Measurements from ENCODE around the gene TNP2.

The TNP2 gene

GRCh38 chr16:11274964-11275363 lies 5.8 kb upstream of the TNP2 start:
- no peak for DNase-seq (ENCODE audit: low spot score)
- TF ChIP-seq, protein P1, sequence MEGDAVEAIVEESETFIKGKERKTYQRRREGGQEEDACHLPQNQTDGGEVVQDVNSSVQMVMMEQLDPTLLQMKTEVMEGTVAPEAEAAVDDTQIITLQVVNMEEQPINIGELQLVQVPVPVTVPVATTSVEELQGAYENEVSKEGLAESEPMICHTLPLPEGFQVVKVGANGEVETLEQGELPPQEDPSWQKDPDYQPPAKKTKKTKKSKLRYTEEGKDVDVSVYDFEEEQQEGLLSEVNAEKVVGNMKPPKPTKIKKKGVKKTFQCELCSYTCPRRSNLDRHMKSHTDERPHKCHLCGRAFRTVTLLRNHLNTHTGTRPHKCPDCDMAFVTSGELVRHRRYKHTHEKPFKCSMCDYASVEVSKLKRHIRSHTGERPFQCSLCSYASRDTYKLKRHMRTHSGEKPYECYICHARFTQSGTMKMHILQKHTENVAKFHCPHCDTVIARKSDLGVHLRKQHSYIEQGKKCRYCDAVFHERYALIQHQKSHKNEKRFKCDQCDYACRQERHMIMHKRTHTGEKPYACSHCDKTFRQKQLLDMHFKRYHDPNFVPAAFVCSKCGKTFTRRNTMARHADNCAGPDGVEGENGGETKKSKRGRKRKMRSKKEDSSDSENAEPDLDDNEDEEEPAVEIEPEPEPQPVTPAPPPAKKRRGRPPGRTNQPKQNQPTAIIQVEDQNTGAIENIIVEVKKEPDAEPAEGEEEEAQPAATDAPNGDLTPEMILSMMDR (IDR thresholded peaks at IDR 0.05; ENCODE audit: extremely low read depth, missing control alignments) = no peak

DNA sequence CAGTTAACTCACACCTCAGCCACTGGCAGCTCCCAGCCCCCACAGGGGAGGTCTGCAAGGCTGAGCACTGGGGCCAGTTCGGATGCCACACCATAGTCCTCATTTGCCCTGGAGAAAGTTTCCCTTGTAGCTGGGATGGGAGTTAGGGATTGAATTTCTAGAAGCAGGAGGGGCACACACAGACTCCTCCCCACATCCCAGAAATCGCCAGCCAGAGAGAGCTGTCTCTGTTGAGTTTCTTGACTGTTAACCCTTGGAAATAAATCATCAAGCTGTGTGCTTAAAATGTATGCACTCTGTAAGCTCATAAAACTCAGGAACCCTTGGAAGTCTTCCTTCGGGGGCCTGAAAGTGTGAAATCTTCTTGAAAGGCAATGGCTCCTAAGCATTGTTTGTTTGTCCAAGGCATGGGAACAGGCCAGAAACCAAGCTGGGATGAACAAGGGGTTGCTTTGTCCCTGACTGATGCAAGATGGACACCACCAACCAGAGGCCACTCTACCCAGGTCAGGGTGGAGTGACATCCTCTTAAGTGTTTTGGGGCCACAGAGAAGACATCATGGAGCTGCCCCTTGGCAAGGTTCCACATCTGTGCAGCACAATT lies 4.7 kb upstream of the TNP2 start:
- DNase-seq (ENCODE audit: low spot score) = no peak
- TF ChIP-seq, protein P1 (IDR thresholded peaks at IDR 0.05; ENCODE audit: extremely low read depth, missing control alignments) = no peak

DNA sequence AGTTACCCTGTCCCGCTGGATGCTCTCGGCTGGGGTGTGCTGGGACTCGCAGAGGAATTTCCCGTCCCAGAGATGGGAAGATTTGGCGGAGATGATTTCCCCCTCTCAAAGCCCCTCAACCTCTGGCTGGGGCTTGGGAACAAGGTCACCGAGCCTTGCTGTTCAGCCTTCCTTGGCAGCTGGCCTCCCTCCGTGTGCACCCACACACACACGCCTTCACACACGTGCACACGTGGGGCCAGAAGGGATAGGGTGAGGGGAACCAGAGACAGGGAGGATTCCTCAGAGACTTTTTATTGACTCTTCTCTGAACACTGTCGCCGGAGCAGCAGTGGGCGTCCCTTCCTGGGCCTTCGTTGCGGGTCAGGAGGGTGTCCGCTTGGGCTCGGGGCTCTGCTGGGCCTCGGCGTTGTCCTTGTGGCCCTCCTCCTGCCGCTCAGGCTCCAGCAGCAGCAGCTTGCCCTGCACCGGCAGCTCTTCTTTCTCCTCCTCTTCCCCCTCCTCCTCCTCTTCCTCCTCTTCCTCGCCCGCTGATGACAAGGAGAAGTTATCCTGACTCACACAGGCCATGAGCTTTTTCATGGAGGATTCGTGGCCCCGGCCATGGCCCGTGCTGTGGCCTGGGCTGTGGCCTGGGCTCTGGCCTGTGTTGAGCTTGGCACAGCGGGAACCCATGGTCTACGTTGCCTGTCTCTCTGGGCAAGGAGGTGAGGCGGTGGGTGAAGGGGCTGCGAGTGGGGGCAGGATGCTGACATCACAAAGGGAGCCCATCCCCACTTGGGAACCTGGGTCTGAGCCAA lies 4.0 kb upstream of the TNP2 start, which contains the start of gene PRM3:
Gene PRM3 (minus strand): TSS at position 709 of the 800 bp plus-strand sequence. CDS start 34 bp downstream, at position 675.
- TF ChIP-seq, protein P1 (IDR thresholded peaks at IDR 0.05; ENCODE audit: extremely low read depth, missing control alignments) = no peak
- DNase-seq (ENCODE audit: low spot score) = no peak

DNA sequence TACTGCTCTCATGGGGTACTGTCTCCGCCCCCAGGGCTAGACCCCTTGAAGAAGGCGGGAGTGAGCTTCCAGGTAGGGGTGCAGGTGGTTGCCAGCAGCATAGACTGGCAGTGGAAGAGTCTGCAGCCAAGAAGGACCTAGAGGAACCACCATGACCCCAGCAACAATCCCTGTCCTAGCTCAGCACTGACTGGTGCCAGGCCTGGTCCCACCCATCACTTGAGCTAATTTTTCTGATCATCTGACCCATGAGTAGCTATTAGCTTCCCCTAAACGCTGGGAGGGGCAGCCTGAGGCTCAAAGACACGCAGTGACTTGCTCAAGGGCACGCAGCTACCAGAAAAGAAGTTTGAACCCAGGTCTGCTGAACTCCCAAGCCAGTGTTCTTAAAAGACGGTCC lies 3.4 kb upstream of the TNP2 start:
- TF ChIP-seq, protein P1 (IDR thresholded peaks at IDR 0.05; ENCODE audit: extremely low read depth, missing control alignments) = no peak
- no peak for DNase-seq (ENCODE audit: low spot score)

GRCh38 chr16:11271610-11272009 lies 2.5 kb upstream of the TNP2 start:
- TF ChIP-seq, protein P1 (IDR thresholded peaks at IDR 0.05; ENCODE audit: extremely low read depth, missing control alignments) = no peak
- DNase-seq (ENCODE audit: low spot score) = no peak

- DNase-seq (ENCODE audit: low spot score) = no peak
- TF ChIP-seq, protein P1 (IDR thresholded peaks at IDR 0.05; ENCODE audit: extremely low read depth, missing control alignments) = no peak
Measured at GRCh38 chr16:11270602-11271162, 1.6 kb upstream of the TNP2 start.

- DNase-seq (ENCODE audit: low spot score) = no peak
- TF ChIP-seq, protein P1 (IDR thresholded peaks at IDR 0.05; ENCODE audit: extremely low read depth, missing control alignments) = no peak
Measured at GRCh38 chr16:11265124-11265523, 4.0 kb downstream of the TNP2 start.

Measured in GM20000 (cell line).